Caki2 (cell line): ENCODE data around the gene PSPN. TPM values are rescaled to one million over a fixed set of nuclear protein-coding genes. Genes with fewer than 3 reads are reported as not detected.
"Not testable (repeated sequence)": the region's sequence is repeated elsewhere in the genome, so short reads cannot be mapped to it uniquely, and the experiment has no call there.

Experiments used
- DNase-seq: peaks from one replicate; pipeline ENCODE4 v3.0.0-alpha.2; 2015; ENCODE audit warnings: low read depth
- in situ Hi-C: cut with HindIII; loops from 2 replicates; pipeline ENCODE4 v1.10.0; 2016; ENCODE audit warnings: low sequenced_read_pairs, low pct_unique_long_range_greater_than_20kb, mixed read lengths
- total RNA-seq: library from RNA; depleted of rRNA; stranded (reverse); fragments of >200 nt; shearing (Covaris generic); gene quantifications from 2 replicates; pipeline ENCODE4 v1.2.3, GENCODE V29; 2014; ENCODE audit warnings: low replicate concordance; rRNA removed

The PSPN gene
- total RNA-seq, 1 experiment from 2014 or later: 0.07 TPM

DNA sequence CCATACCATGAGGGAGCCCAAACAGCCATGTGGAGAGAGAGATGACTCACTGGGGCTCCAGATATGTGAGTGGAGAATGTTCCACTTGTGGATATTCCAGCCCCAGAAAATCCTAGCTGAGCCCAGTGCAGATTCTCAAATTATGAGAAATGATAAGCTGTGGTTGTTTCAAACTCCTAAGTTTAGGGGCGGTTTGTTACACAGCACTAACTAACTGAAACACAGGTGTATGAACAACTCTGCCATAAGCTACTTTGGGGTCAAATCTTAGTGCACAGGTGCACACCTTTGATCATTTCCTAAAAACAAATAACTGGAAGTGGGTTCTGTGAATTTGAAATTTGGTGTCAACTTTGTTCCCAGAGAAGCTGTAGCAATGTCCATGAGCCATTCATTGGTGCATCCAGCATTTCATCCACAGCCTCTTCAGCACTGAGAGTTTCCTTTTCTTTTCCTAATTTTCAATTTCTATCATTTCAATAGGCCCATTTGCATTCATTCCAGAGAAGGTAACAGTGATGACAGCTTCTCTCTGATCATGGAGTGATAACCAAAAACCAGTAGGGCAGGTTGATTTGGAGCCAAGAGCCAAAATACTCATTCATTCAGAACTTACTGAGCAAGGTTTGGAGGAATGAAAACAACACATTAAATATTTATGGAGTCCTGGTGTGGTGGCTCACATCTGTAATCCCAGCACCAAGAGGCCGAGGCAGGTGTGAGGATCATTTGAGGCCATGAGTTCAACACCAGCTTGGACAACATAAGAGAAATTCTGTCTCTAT is 23.2 kb downstream of the PSPN start:
- in situ Hi-C loops: no loop called here
- no peak for DNase-seq

DNA sequence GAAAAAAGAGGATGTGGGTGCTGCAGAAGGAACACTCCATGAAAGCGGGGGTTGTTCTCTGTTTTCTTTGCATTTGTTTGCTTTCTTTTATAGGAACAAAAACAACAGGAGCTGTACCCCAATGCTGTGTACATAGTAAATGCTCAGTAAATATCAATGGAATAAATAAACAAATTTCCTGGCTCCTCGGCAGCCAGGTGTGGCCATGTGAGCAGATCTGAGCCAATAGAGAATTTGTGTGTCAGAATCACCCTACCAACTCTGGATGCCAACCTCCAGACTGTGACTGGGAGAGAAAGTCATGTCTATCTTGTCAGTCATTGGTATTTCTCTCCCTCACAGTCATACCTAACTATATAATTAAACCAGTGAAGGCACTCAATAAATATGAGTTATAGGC is 25.0 kb downstream of the PSPN start:
- no peak for DNase-seq
- in situ Hi-C loops: no loop called here

DNA sequence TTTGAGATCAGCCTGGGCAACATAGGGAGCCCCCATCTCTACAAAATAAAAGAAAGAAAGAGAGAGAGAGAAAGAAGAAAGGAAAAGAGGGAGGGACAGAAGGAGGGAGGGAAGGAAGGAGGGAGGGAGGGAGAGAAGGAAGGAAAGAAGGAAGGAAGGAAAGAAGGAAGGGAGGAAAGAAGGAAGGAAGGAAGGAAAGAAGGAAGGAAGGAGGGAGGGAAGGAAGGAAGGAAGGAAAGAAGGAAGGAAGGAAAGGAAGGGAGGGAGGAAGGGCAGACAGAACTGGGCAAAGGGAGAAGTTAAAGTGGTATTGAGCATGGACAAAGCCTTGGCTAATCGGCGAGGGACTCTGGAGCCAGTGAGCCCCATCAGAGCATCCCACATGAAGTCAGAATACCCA is 26.5 kb downstream of the PSPN start:
- in situ Hi-C loops, DNase-seq: not testable (repeated sequence)

DNA sequence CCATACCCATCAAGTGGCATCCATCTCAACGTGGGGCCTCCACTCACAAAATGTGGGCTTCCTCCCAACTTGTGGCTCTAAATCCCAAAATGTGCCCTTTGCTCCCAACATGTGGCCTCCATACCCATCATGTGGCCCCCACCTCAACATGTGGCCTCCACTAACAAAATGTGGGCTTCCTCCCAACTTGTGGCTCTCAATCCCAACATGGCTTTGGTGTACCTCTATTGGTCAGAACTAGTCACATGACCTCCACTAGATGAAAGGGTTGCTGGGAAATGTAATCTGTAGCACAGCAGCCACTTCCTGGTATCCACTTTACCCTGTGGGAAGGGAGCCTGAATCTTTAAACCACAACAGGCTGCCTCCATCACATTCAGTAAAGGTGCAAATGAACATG is 32.3 kb downstream of the PSPN start:
- no peak for DNase-seq
- in situ Hi-C loops: no loop called here

DNA sequence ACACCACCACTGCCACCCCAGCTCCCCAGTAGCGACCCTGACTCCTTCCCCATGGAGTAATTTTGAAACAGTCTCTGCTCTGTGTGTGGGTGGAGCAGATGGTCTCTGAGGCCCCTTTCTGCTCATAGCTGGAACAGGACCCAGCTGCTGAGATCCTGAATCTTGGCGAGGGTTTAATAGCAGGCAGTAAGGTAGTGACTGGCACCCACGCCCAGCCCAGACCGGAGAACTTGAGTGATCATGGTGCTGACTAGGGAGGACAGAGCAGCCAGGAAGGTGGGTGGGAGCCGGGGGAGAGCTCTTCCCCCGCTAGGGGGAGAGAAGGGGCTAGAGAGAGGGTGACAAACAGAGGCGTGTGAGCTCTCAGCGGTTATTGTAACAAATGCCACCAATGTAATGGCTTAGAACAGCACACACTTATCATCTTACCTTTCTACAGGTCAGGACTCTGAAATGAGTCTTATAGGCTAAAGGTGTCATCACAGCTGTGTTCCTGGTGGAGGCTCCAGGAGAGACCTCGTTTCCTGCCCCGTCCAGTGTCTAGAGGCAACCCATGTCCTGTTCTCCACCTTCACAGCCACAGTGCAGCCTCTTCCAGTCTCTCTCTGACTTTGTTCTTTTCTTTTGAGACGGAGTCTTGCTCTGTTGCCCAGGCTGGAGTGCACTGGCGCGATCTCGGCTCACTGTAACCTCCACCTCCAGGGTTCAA is 35.1 kb downstream of the PSPN start:
- in situ Hi-C loops: no loop called here
- DNase-seq: no peak

DNA sequence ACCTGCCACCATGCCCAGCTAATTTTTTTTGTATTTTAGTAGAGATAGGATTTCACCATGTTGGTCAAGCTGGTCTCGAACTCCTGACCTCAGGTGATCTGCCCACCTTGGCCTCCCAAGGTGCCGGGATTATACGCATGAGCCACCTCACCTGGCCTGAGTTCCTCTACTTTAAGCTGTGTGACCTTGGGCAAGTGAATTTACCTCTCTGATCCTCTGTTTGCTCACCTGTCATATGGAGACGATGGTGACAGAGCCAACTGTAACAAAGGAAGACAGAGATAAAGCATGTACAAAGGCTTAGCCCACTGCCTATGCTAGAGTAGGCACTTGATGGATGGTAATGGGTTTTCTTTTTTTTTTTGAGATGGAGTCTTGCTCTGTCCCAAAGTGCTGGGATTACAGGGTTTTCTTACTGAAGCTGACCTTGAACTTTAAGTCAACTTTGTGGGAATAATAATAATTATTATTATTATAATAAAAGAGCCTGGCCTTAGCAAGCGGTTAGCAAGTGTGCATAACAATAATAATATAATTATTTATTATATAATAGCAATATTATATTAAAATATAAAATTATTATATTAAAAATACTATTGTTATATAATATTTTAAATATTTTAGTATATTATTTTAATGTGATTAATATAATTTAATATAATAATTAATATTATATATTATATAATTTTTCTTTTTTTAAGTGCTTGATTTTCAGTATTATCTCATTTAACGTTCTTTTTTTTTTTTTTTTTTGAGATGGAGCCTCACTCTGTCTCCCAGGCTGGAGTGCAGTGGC is 41.0 kb downstream of the PSPN start:
- in situ Hi-C loops: no loop called here

DNA sequence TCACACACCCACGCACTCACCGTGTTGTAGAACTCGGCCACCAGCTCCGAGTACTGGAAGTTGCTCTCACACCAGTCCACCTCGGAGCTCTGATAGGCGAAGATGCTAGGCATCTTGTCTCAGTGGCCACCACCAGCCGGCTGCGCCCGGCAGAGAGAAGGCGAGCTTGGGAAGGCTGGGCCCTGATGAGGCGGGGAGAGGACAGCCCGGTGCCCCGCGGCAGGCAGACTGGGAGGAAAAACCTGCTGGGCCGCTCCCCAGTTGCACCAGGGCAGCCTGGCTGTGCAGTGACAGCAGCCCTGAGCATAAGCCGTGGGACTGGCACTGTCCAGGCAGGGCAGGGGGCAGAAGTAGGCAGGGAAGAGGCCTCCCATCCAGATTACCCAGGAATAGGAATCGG is 42.3 kb downstream of the PSPN start, which contains the start of gene ACER1:
Gene ACER1 (minus strand): TSS at position 174 of the 400 bp plus-strand sequence. CDS start 61 bp downstream, at position 113.
- no peak for DNase-seq
- in situ Hi-C loops: no loop called here

More for the DNA sequence above, 41.0 kb downstream of the PSPN start:
- no peak for DNase-seq

DNA sequence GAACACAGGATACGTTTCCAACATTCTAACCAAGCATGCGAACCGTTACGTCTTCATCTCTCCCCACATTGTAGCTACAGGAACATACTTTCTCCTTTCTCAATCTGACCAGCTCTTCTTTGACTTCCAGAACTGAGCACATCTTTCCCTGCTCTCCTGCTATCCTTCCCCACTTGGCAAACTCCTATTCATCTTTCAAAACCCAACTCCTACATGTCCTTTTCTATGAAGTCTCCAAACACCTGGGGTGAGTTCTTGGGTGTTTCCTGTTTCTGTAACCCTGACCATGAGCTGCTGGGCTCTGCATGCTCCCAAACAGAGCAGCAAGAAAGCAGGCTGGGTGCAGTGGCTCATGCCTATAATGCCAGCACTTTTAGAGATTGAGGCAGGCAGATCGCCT is 48.9 kb downstream of the PSPN start:
- no peak for DNase-seq
- in situ Hi-C loops: no loop called here

DNA sequence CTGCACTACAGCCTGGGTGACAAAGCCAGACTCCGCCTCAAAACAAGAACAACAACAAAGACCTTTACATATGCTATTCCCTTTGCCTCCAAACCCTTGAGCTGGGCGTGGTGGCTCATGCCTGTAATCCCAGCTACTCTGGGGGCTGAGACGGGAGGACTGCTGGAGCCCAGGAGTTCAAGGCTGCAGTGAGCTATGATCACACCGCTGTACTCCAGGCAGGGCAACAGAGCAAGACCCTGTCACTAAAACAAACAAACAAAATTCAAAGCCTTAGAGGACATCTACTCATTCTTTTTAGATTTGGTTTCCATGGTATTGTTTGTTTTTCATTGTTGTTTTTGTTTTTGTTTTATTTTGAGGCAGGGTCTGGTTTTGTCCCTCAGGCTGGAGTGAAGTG is 50.1 kb downstream of the PSPN start:
- in situ Hi-C loops: no loop called here
- DNase-seq: no peak

Other genes starting within 250 kb of the PSPN start
- gene ACSBG2, start 240.3 kb downstream of the PSPN start, total RNA-seq: not detected in 2 replicates
- 2.2 TPM in 2 replicates for gene MLLT1, start 96.0 kb downstream of the PSPN start, total RNA-seq
- not detected in 2 replicates for gene ACER1, start 42.3 kb downstream of the PSPN start, total RNA-seq
- 50.5 and 55.4 TPM in 2 replicates for gene CLPP, start 14.4 kb downstream of the PSPN start, total RNA-seq
- 55.3 and 62.4 TPM in 2 replicates for gene ALKBH7, start 3.1 kb downstream of the PSPN start, total RNA-seq
- gene GTF2F1, start 17.2 kb upstream of the PSPN start, total RNA-seq: 37.4 and 44.0 TPM in 2 replicates
- gene KHSRP, start 48.9 kb upstream of the PSPN start, total RNA-seq: 56.0 and 72.8 TPM in 2 replicates
- not detected in 2 replicates for gene SLC25A41, start 57.8 kb upstream of the PSPN start, total RNA-seq
- 19.5 and 40.7 TPM in 2 replicates for gene SLC25A23, start 83.9 kb upstream of the PSPN start, total RNA-seq
- gene CRB3, start 88.3 kb upstream of the PSPN start, total RNA-seq: 22.0 and 34.7 TPM in 2 replicates
- not detected in 2 replicates for gene DENND1C, start 105.9 kb upstream of the PSPN start, total RNA-seq
- 0.41 TPM in 1 of 2 replicates, not detected in the other for gene TUBB4A, start 126.4 kb upstream of the PSPN start, total RNA-seq
- 94.6 and 119 TPM in 2 replicates for gene TNFSF9, start 155.1 kb upstream of the PSPN start, total RNA-seq
- 274 and 291 TPM in 2 replicates for gene CD70, start 215.2 kb upstream of the PSPN start, total RNA-seq